OCI-LY7 (cell line): ENCODE measurements around the gene CEP83. TPM values are rescaled to one million over a fixed set of nuclear protein-coding genes. Genes with fewer than 3 reads are reported as not detected.

Source experiments
- BruUV-seq: library from RNA; stranded (reverse); fragments of 400-500 nt; replicated peaks from 2 replicates; lab custom pipeline; 2021; lab: Mats Ljungman, UMichigan
- CTCF ChIA-PET: fragments of 300-600 bp; sonication (Branson Sonifier 250); formaldehyde crosslinking; loops from one replicate; lab custom pipeline; 2022; ENCODE audit warnings: antibody characterized with exemption; ENCODE audit not compliant: unreplicated experiment; lab: Charles Lee
- POLR2A ChIA-PET: fragments of 300-600 bp; sonication (Branson Sonifier 250); formaldehyde crosslinking; loops from one replicate; lab custom pipeline; 2022; ENCODE audit warnings: antibody characterized with exemption; lab: Charles Lee
- DNase-seq: peaks from one replicate; pipeline ENCODE4 v3.0.0-alpha.2; 2015; ENCODE audit warnings: low spot score
- H2AFZ ChIP-seq: fragments of 200-600 bp; sonication (generic), shearing (Covaris generic); 2 replicates; pipeline ENCODE4 v1.6.1; 2014; ENCODE audit warnings: mild to moderate bottlenecking, antibody characterized with exemption, low read length, moderate library complexity
- H3K27ac ChIP-seq: fragments of 200-600 bp; sonication (generic); 2 replicates; pipeline ENCODE4 v1.5.1; 2014; ENCODE audit warnings: mixed run types, low read depth, mild to moderate bottlenecking, moderate library complexity, low read length, inconsistent platforms; ENCODE audit not compliant: poor library complexity, severe bottlenecking
- H3K36me3 ChIP-seq: fragments of 200-600 bp; sonication (generic); 2 replicates; pipeline ENCODE4 v1.6.1; 2014; ENCODE audit warnings: mild to moderate bottlenecking, antibody characterized with exemption, low read length, moderate library complexity, mixed read lengths; ENCODE audit not compliant: insufficient read depth
- H3K4me1 ChIP-seq: fragments of 200-600 bp; sonication (generic); 2 replicates; pipeline ENCODE4 v1.5.1; 2014; ENCODE audit warnings: mild to moderate bottlenecking, low read length; ENCODE audit not compliant: insufficient read depth, poor library complexity, severe bottlenecking
- H3K4me2 ChIP-seq: fragments of 200-600 bp; sonication (generic); 2 replicates; pipeline ENCODE4 v1.6.1; 2014; ENCODE audit warnings: mild to moderate bottlenecking, low read length
- H3K4me3 ChIP-seq: fragments of 200-600 bp; sonication (generic); 2 replicates; pipeline ENCODE4 v1.5.1; 2014; ENCODE audit warnings: mild to moderate bottlenecking, low read depth, low read length; ENCODE audit not compliant: poor library complexity, severe bottlenecking
- H3K79me2 ChIP-seq: fragments of 200-600 bp; sonication (generic); 2 replicates; pipeline ENCODE4 v1.6.1; 2016; ENCODE audit warnings: low read depth, mild to moderate bottlenecking, low read length, moderate library complexity, mixed read lengths; ENCODE audit not compliant: insufficient read depth
- H3K9me2 ChIP-seq: fragments of 200-600 bp; sonication (generic); 2 replicates; pipeline ENCODE4 v1.6.1; 2016; ENCODE audit warnings: mild to moderate bottlenecking, low read length, mixed read lengths; ENCODE audit not compliant: insufficient read depth
- H3K9me3 ChIP-seq: fragments of 200-600 bp; sonication (generic); 2 replicates; pipeline ENCODE4 v1.6.1; 2014; ENCODE audit warnings: mild to moderate bottlenecking, mixed run types, low read length, mixed read lengths
- H4K20me1 ChIP-seq: fragments of 200-600 bp; sonication (generic); 2 replicates; pipeline ENCODE4 v1.6.1; 2014; ENCODE audit warnings: mild to moderate bottlenecking, antibody characterized with exemption, low read length, moderate library complexity, mixed read lengths; ENCODE audit not compliant: insufficient read depth
- EZH2phosphoT487 ChIP-seq: fragments of 200-600 bp; sonication (generic); IDR thresholded peaks from 2 replicates; pipeline ENCODE4 v1.6.1; 2018; ENCODE audit warnings: low read depth, borderline replicate concordance, mild to moderate bottlenecking, mixed run types, antibody characterized with exemption, low read length, moderate library complexity, mixed read lengths
- intact Hi-C: fragments of 100-400 bp; cut with micrococcal nuclease; formaldehyde crosslinking; loops from one replicate; pipeline ENCODE4 v1.10.0; 2022; ENCODE audit not compliant: unreplicated experiment
- total RNA-seq, 2 experiments: library from RNA; depleted of rRNA in 1 of 2; stranded (reverse); fragments of >200 nt in 1 of 2; shearing (Covaris generic) in 1 of 2; gene quantifications; 2 replicates each; pipeline ENCODE4 v1.2.3, GENCODE V29; 2014 to 2022
- TF ChIP-seq, protein P1 (sequence below): fragments of 200-600 bp; sonication (generic); conservative IDR thresholded peaks from 2 replicates; pipeline ENCODE4 v1.5.1; 2014; ENCODE audit warnings: mild to moderate bottlenecking, antibody characterized with exemption, low read length, moderate library complexity, mixed read lengths

CEP83 gene
- total RNA-seq, 2 experiments from 2014 or later, result 29.7 to 35.2 TPM

DNA sequence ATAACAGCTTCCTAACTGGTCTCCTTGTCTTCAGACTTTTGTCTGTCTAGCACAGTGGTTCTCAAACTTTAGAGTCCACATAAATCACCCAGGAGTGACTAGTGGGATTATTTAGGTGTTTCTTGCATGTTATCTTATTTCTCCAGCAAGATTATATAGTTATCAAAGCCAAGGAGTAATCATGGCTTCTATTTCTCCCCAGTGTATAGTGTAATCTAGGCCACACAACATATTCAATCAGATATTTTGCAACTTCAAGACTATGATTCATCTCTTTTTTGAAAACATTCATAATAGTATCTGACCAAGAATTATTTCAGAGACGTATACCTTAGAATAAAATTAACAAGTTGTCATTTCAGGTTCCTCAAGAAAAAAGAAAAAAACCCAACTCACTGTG, 131.9 kb downstream of the CEP83 start:
- no TSS peak for BruUV-seq
- no peaks in the 10 kb centered on the region for H3K79me2 ChIP-seq
- TF ChIP-seq, protein P1, sequence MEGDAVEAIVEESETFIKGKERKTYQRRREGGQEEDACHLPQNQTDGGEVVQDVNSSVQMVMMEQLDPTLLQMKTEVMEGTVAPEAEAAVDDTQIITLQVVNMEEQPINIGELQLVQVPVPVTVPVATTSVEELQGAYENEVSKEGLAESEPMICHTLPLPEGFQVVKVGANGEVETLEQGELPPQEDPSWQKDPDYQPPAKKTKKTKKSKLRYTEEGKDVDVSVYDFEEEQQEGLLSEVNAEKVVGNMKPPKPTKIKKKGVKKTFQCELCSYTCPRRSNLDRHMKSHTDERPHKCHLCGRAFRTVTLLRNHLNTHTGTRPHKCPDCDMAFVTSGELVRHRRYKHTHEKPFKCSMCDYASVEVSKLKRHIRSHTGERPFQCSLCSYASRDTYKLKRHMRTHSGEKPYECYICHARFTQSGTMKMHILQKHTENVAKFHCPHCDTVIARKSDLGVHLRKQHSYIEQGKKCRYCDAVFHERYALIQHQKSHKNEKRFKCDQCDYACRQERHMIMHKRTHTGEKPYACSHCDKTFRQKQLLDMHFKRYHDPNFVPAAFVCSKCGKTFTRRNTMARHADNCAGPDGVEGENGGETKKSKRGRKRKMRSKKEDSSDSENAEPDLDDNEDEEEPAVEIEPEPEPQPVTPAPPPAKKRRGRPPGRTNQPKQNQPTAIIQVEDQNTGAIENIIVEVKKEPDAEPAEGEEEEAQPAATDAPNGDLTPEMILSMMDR, result no peak
- TF ChIP-seq EZH2phosphoT487, result no peak
- no peaks in the 10 kb centered on the region for H4K20me1 ChIP-seq
- H3K4me3 ChIP-seq, result no peak overlapping the region
- H2AFZ ChIP-seq, result no peak overlapping the region
- H3K9me2 ChIP-seq, result no peaks in the 10 kb centered on the region
- ChIA-PET CTCF (no interaction called here), POLR2A (interaction anchor here (0.7 kb wide), 1 partner anchor 121 kb away, joined by 3 read pairs; no protein-coding TSS in a partner anchor)
- H3K4me1 ChIP-seq, result no peaks in the 10 kb centered on the region
- intact Hi-C loops, result loop anchor here (2.0 kb wide), 1 partner anchor 205 kb away; no protein-coding TSS in a partner anchor
- peaks cover 63% of the 10 kb centered on the region for H3K36me3 ChIP-seq
- no peak overlapping the region for H3K27ac ChIP-seq
- no peak for DNase-seq
- H3K4me2 ChIP-seq, result no peak overlapping the region
- no peaks in the 10 kb centered on the region for H3K9me3 ChIP-seq

DNA sequence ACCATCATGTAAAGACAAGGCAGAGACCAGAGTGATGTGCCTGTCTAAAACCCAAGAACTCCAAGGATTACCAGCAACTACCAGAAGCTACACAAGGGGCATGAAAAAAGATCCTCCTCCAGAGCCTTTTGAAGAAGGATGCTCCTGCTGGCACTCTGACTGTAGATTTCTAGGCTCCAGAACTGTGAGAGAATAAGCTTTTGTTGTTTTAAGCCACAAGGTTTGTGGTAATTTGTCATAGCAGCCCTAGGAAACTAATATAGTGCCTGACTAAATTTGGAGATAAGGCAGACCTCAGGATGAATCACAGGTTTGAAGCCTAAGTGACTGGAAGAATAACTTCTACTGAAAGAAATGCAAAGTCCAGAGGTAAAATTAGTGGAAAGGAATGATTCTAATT, 132.9 kb downstream of the CEP83 start:
- H3K79me2 ChIP-seq, result no peaks in the 10 kb centered on the region
- TF ChIP-seq, protein P1, result no peak
- no peak for TF ChIP-seq EZH2phosphoT487
- no peak overlapping the region for H3K4me2 ChIP-seq
- no peaks in the 10 kb centered on the region for H3K9me2 ChIP-seq
- H4K20me1 ChIP-seq, result no peaks in the 10 kb centered on the region
- DNase-seq, result no peak
- H3K9me3 ChIP-seq, result no peaks in the 10 kb centered on the region
- intact Hi-C loops, result no loop called here
- POLR2A ChIA-PET, result interaction anchor here (0.6 kb wide), 2 partner anchors 17 to 775 kb away, joined by 3 to 7 read pairs; no protein-coding TSS in a partner anchor
- no TSS peak for BruUV-seq
- no peak overlapping the region for H2AFZ ChIP-seq
- CTCF ChIA-PET, result no interaction called here
- no peaks in the 10 kb centered on the region for H3K4me1 ChIP-seq
- no peak overlapping the region for H3K4me3 ChIP-seq
- peaks cover 70% of the 10 kb centered on the region for H3K36me3 ChIP-seq
- H3K27ac ChIP-seq, result no peak overlapping the region

- no peak overlapping the region for H3K4me2 ChIP-seq
- POLR2A ChIA-PET, result no interaction called here
- H3K27ac ChIP-seq, result no peak overlapping the region
- BruUV-seq, result no TSS peak
- no peaks in the 10 kb centered on the region for H3K4me1 ChIP-seq
- H3K4me3 ChIP-seq, result no peak overlapping the region
- H3K79me2 ChIP-seq, result no peaks in the 10 kb centered on the region
- peaks cover 70% of the 10 kb centered on the region for H3K36me3 ChIP-seq
- no peaks in the 10 kb centered on the region for H3K9me3 ChIP-seq
- H3K9me2 ChIP-seq, result no peaks in the 10 kb centered on the region
- H4K20me1 ChIP-seq, result no peaks in the 10 kb centered on the region
- intact Hi-C loops, result no loop called here
- DNase-seq, result no peak
- no peak for TF ChIP-seq EZH2phosphoT487
- TF ChIP-seq, protein P1, result no peak
- H2AFZ ChIP-seq, result no peak overlapping the region
- CTCF ChIA-PET, result no interaction called here
These were observed 133.4 kb downstream of the CEP83 start for GRCh38 chr12:94326234-94326633.
